ENCODE data around the gene VCX. TPM values are rescaled to one million over a fixed set of nuclear protein-coding genes. Genes with fewer than 3 reads are reported as not detected.
"Not testable (repeated sequence)": the region's sequence is repeated elsewhere in the genome, so short reads cannot be mapped to it uniquely, and the experiment has no call there.

VCX gene
- polyA plus RNA-seq (2013, experiment 1 of 2) = 0.15 TPM
- 0.15 TPM for polyA plus RNA-seq (2013, experiment 2 of 2)

DNA sequence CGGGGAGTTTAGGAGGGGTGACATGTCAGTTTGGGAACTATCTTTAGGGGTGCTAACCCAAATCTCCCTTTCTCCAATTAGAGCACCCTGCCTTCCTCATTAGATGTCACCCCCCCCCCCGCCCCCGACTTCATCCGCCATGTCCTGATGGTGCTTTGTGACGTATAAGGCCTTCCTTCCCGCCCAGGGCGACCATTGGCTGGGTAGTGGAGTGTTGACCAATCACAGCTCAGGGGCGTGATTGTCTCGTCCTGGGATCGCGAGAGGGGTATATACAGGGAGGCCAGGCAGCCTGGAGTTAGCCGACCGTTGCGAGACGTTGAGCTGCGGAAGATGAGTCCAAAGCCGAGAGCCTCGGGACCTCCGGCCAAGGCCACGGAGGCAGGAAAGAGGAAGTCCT, at the start of gene VCX:
VCX (plus strand) TSS at position 301 of the 400 bp plus-strand sequence; CDS start at position 334, 33 bp downstream.
- H2AFZ ChIP-seq (ENCODE audit: low read length); H3K27ac ChIP-seq (replicated peaks; ENCODE audit: low read length); H3K4ac ChIP-seq (ENCODE audit: low read length); H3K9me3 ChIP-seq (replicated peaks in 1 of 2; ENCODE audit: control insufficient read depth in 2 of 2, insufficient read depth in 1 of 2, low read depth in 1 of 2, low read length in 2 of 2); H2BK12ac ChIP-seq (ENCODE audit: low read length); H3K18ac ChIP-seq (ENCODE audit: low read length); H3K14ac ChIP-seq (ENCODE audit: low read length); H3K27me3 ChIP-seq (ENCODE audit: control insufficient read depth in 3 of 3, insufficient read depth in 3 of 3, low read depth in 1 of 3, low read length in 3 of 3); H3K4me3 ChIP-seq (ENCODE audit: low read length in 2 of 2); H2AK5ac ChIP-seq (ENCODE audit: low read depth, low read length); H2BK5ac ChIP-seq (ENCODE audit: low read length); H3K79me1 ChIP-seq (ENCODE audit: low read depth, low read length); H4K8ac ChIP-seq (ENCODE audit: low read depth, low read length); DNase-seq (ENCODE audit: low spot score); H3K4me2 ChIP-seq (ENCODE audit: insufficient read depth, low read length, poor library complexity, severe bottlenecking); H3K4me1 ChIP-seq (ENCODE audit: control insufficient read depth in 2 of 2, insufficient read depth in 1 of 2, low read depth in 1 of 2, low read length in 2 of 2); H3K36me3 ChIP-seq (replicated peaks in 1 of 2; ENCODE audit: control insufficient read depth in 2 of 2, insufficient read depth in 2 of 2, low read length in 2 of 2); H3K9ac ChIP-seq (ENCODE audit: low read depth, low read length, poor library complexity); H2BK120ac ChIP-seq (ENCODE audit: low read depth, low read length); H4K91ac ChIP-seq (ENCODE audit: low read depth, low read length, poor library complexity); H2BK15ac ChIP-seq (ENCODE audit: low read length); H3K23ac ChIP-seq (ENCODE audit: low read depth, low read length, poor library complexity): not testable (repeated sequence)
- no CpG with 5 or more reads among the region's 20 CpGs for WGBS, 2 donors (ENCODE audit: extremely low coverage in 2 of 2, insufficient read length in 2 of 2, insufficient replicate concordance in 1 of 2)

DNA sequence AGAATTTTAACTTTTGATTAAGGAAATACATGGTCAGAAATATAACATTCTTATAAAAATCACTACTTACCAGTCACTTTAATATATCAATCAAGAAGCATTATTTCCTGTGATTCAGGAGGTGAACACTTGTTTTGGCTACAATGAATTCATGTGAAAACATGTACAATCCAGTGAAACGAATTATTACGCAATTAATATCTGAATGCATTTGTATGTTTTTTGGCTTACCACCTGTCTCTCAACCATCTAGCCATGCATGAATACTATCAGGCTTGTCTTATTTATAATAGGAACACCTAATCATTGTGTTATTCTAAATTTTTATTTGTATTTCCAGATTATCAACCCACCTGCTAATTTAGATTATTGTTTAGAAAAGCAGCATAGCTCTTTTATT, 44.6 kb upstream of the VCX start:
- Histone ChIP-seq H3K27ac (replicated peaks; ENCODE audit: low read length) (no peak overlapping the region), H2BK5ac (ENCODE audit: low read length) (no peak overlapping the region), H2AK5ac (ENCODE audit: low read depth, low read length) (no peak overlapping the region), H3K4ac (ENCODE audit: low read length) (no peak overlapping the region), H3K9ac (ENCODE audit: low read depth, low read length, poor library complexity) (no peak overlapping the region), H2AFZ (ENCODE audit: low read length) (no peak overlapping the region), H2BK12ac (ENCODE audit: low read length) (no peak overlapping the region), H3K23ac (ENCODE audit: low read depth, low read length, poor library complexity) (no peak overlapping the region), H3K36me3 (replicated peaks in 1 of 2; ENCODE audit: control insufficient read depth in 2 of 2, insufficient read depth in 2 of 2, low read length in 2 of 2) (no peaks in the 10 kb centered on the region), H3K4me2 (ENCODE audit: insufficient read depth, low read length, poor library complexity, severe bottlenecking) (no peak overlapping the region), H3K4me3 (ENCODE audit: low read length in 2 of 2) (no peak overlapping the region), H4K8ac (ENCODE audit: low read depth, low read length) (no peak overlapping the region), H3K18ac (ENCODE audit: low read length) (no peak overlapping the region), H3K14ac (ENCODE audit: low read length) (no peak overlapping the region), H3K4me1 (ENCODE audit: control insufficient read depth in 2 of 2, insufficient read depth in 1 of 2, low read depth in 1 of 2, low read length in 2 of 2) (no peaks in the 10 kb centered on the region), H3K9me3 (replicated peaks in 1 of 2; ENCODE audit: control insufficient read depth in 2 of 2, insufficient read depth in 1 of 2, low read depth in 1 of 2, low read length in 2 of 2) (no peaks in the 10 kb centered on the region), H2BK15ac (ENCODE audit: low read length) (no peak overlapping the region), H2BK120ac (ENCODE audit: low read depth, low read length) (no peak overlapping the region), H3K79me1 (ENCODE audit: low read depth, low read length) (no peaks in the 10 kb centered on the region), H4K91ac (ENCODE audit: low read depth, low read length, poor library complexity) (no peak overlapping the region), H3K27me3 (ENCODE audit: control insufficient read depth in 3 of 3, insufficient read depth in 3 of 3, low read depth in 1 of 3, low read length in 3 of 3) (no peaks in the 10 kb centered on the region)
- no peak for DNase-seq (ENCODE audit: low spot score)
- whole genome bisulfite sequencing, 2 donors (ENCODE audit: extremely low coverage in 2 of 2, insufficient read length in 2 of 2, insufficient replicate concordance in 1 of 2) = no CpG with 5 or more reads among the region's 2 CpGs

DNA sequence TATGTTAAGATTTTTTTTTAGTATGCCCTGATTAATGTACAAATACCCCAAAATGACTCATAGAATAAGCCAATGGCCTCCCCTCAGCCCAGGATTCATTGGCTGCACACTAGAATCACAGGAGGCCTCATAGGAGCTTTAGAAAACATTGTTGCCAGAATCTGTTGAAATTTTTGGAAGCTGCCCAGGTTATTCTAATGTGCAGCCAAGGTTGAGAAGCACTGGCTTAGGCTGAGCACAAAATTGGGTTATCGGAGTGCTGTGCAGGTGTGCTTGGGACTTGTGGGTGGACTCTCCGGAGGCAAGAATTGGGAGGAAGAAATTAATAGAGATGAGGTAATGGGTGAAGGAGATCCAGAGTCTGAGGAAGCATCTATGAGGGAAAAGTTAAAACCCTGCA, 41.3 kb upstream of the VCX start:
- no CpG with 5 or more reads among the region's 2 CpGs for WGBS, 2 donors (ENCODE audit: extremely low coverage in 2 of 2, insufficient read length in 2 of 2, insufficient replicate concordance in 1 of 2)
- H2BK5ac ChIP-seq (ENCODE audit: low read length) = no peak overlapping the region

DNA sequence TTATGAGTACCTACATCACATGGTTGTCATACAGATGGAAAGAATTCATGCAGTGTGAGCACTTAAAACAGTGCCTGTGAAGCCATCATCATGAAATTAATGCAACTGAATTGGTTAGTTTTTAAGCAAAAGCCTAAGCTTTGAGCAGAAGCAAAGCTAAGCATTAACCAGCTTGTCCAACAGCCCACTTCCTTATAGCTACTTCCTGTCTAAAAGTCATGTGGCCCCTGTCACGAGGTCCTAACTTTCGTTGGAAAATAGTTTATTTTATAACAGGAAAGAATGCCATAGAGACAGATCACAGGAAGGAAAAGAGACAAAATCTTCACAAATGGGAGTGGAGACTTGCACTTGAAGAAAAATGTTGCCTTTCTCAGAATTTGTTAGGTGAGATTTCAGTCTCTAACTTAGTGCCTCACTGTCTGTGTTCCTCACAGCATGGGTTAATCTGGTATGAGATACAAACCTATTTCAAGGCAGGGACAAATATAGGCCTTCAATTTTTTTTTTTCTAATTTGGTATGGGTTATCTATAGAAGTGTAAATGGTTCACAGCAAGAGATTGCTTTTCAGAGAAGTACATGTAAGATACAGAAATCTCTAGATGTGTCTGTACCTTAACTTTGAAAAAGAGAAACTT, 27.7 kb upstream of the VCX start:
- no peaks in the 10 kb centered on the region for H3K36me3 ChIP-seq (replicated peaks in 1 of 2; ENCODE audit: control insufficient read depth in 2 of 2, insufficient read depth in 2 of 2, low read length in 2 of 2)
- WGBS, 2 donors (ENCODE audit: extremely low coverage in 2 of 2, insufficient read length in 2 of 2, insufficient replicate concordance in 1 of 2) = no CpG with 5 or more reads among the region's 2 CpGs
- H2BK120ac ChIP-seq (ENCODE audit: low read depth, low read length) = no peak overlapping the region
- H2AFZ ChIP-seq (ENCODE audit: low read length) = no peak overlapping the region
- H3K9me3 ChIP-seq (replicated peaks in 1 of 2; ENCODE audit: control insufficient read depth in 2 of 2, insufficient read depth in 1 of 2, low read depth in 1 of 2, low read length in 2 of 2) = no peaks in the 10 kb centered on the region
- H2BK12ac ChIP-seq (ENCODE audit: low read length) = no peak overlapping the region
- no peak overlapping the region for H2BK15ac ChIP-seq (ENCODE audit: low read length)
- no peak overlapping the region for H3K18ac ChIP-seq (ENCODE audit: low read length)
- H3K23ac ChIP-seq (ENCODE audit: low read depth, low read length, poor library complexity) = no peak overlapping the region
- H3K79me1 ChIP-seq (ENCODE audit: low read depth, low read length) = no peaks in the 10 kb centered on the region
- H3K4me2 ChIP-seq (ENCODE audit: insufficient read depth, low read length, poor library complexity, severe bottlenecking) = no peak overlapping the region
- no peak overlapping the region for H2AK5ac ChIP-seq (ENCODE audit: low read depth, low read length)
- H3K9ac ChIP-seq (ENCODE audit: low read depth, low read length, poor library complexity) = no peak overlapping the region
- no peak overlapping the region for H2BK5ac ChIP-seq (ENCODE audit: low read length)
- H3K4ac ChIP-seq (ENCODE audit: low read length) = no peak overlapping the region
- H3K4me1 ChIP-seq (ENCODE audit: control insufficient read depth in 2 of 2, insufficient read depth in 1 of 2, low read depth in 1 of 2, low read length in 2 of 2) = no peaks in the 10 kb centered on the region
- no peaks in the 10 kb centered on the region for H3K27me3 ChIP-seq (ENCODE audit: control insufficient read depth in 3 of 3, insufficient read depth in 3 of 3, low read depth in 1 of 3, low read length in 3 of 3)
- no peak overlapping the region for H3K27ac ChIP-seq (replicated peaks; ENCODE audit: low read length)
- no peak overlapping the region for H4K91ac ChIP-seq (ENCODE audit: low read depth, low read length, poor library complexity)
- no peak for DNase-seq (ENCODE audit: low spot score)
- H4K8ac ChIP-seq (ENCODE audit: low read depth, low read length) = no peak overlapping the region
- no peak overlapping the region for H3K4me3 ChIP-seq (ENCODE audit: low read length in 2 of 2)
- H3K14ac ChIP-seq (ENCODE audit: low read length) = no peak overlapping the region

More for the DNA sequence above, 41.3 kb upstream of the VCX start:
- H2AFZ ChIP-seq (ENCODE audit: low read length) = no peak overlapping the region
- H3K79me1 ChIP-seq (ENCODE audit: low read depth, low read length) = no peaks in the 10 kb centered on the region
- H4K91ac ChIP-seq (ENCODE audit: low read depth, low read length, poor library complexity) = no peak overlapping the region
- H3K27ac ChIP-seq (replicated peaks; ENCODE audit: low read length) = no peak overlapping the region
- no peak overlapping the region for H2AK5ac ChIP-seq (ENCODE audit: low read depth, low read length)
- H3K9ac ChIP-seq (ENCODE audit: low read depth, low read length, poor library complexity) = no peak overlapping the region
- no peak overlapping the region for H2BK15ac ChIP-seq (ENCODE audit: low read length)
- DNase-seq (ENCODE audit: low spot score) = no peak
- H3K4me2 ChIP-seq (ENCODE audit: insufficient read depth, low read length, poor library complexity, severe bottlenecking) = no peak overlapping the region
- no peak overlapping the region for H3K23ac ChIP-seq (ENCODE audit: low read depth, low read length, poor library complexity)
- H2BK120ac ChIP-seq (ENCODE audit: low read depth, low read length) = no peak overlapping the region
- H3K4me3 ChIP-seq (ENCODE audit: low read length in 2 of 2) = no peak overlapping the region
- H3K14ac ChIP-seq (ENCODE audit: low read length) = no peak overlapping the region
- no peaks in the 10 kb centered on the region for H3K9me3 ChIP-seq (replicated peaks in 1 of 2; ENCODE audit: control insufficient read depth in 2 of 2, insufficient read depth in 1 of 2, low read depth in 1 of 2, low read length in 2 of 2)
- H3K36me3 ChIP-seq (replicated peaks in 1 of 2; ENCODE audit: control insufficient read depth in 2 of 2, insufficient read depth in 2 of 2, low read length in 2 of 2) = no peaks in the 10 kb centered on the region
- H3K4me1 ChIP-seq (ENCODE audit: control insufficient read depth in 2 of 2, insufficient read depth in 1 of 2, low read depth in 1 of 2, low read length in 2 of 2) = no peaks in the 10 kb centered on the region
- H3K27me3 ChIP-seq (ENCODE audit: control insufficient read depth in 3 of 3, insufficient read depth in 3 of 3, low read depth in 1 of 3, low read length in 3 of 3) = no peaks in the 10 kb centered on the region
- no peak overlapping the region for H3K18ac ChIP-seq (ENCODE audit: low read length)
- H2BK12ac ChIP-seq (ENCODE audit: low read length) = no peak overlapping the region
- H4K8ac ChIP-seq (ENCODE audit: low read depth, low read length) = no peak overlapping the region
- H3K4ac ChIP-seq (ENCODE audit: low read length) = no peak overlapping the region
